NCI-H82 treated with DMSO at 0.1 percent for 48 hours (cell line): ENCODE measurements around the gene TTLL7.
A peak's percentile ranks its signal among the peaks of the same experiment; 100 is the strongest.
"Not testable (repeated sequence)": the region's sequence is repeated elsewhere in the genome, so short reads cannot be mapped to it uniquely, and the experiment has no call there.

ENCODE experiments used
- DNase-seq: peaks from one replicate; lab custom pipeline; 2025; ENCODE audit not compliant: unreplicated experiment; lab: John Stamatoyannopoulos, UW

Gene TTLL7

DNA sequence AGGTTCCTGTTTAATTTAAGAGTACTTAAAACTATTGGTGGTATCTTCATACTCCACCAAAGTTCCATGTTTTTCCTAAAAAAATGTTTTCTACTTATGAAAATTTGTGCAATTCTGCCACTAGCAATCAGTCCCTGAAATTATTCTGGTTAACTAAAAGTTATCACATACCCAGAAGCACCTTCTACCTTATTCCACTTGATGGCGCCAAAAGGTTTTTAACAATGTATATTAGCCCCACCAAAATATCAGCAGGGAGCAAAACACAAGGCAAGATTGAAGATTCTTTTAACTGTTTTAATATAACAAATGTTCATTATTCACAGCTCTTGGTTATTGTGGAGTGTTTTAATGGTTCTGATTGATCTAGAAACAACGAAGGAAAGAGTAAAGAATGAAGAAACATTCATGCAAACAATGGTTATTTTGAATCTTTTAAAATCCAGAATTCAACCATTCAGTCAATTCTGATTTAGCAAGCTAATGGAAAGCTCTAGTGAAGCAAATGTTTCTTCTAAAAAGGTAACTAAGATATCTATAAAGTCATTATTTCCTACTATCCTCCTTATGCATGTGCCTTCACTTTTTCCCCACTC is 67.2 kb downstream of the TTLL7 start:
- DNase-seq, result peak; percentile 8

DNA sequence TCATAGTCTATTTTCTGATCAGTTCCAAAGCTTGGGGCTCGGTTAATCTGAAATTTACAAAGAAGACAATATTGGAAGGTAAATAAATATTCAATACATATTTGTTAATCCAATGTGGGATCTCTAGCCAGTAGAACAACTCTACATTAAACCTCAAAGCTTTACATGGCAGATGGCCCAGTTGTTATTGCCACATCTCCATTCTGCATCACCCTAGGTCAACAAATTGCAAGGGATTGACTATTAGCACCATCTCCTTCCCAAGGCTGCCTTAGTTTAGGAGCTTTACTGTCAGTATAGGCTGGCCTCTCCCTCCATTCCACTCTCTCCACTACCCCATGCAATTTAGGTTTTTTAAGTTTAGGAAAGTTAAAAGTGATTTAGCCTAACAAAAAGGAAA is 69.7 kb downstream of the TTLL7 start:
- peak; percentile 50 for DNase-seq

DNA sequence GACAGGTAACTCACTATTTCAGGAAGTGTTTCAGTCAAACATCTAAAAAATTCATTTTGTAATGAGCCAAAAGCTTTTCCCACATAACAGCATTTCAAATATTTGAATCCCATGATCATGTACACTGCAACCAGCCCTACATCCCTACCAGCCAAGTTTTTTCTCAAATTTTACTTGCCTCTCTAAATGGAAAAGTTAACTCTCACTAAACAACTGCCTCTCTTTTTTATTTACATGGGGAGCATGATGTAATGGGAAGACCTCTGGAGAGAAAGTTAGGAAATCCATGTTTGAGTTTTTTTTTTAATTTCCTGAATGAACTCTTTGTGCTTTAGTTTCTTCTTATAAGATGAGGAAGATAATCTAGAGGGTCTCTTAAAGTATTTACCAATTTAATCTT is 70.5 kb downstream of the TTLL7 start:
- DNase-seq, result no peak

DNA sequence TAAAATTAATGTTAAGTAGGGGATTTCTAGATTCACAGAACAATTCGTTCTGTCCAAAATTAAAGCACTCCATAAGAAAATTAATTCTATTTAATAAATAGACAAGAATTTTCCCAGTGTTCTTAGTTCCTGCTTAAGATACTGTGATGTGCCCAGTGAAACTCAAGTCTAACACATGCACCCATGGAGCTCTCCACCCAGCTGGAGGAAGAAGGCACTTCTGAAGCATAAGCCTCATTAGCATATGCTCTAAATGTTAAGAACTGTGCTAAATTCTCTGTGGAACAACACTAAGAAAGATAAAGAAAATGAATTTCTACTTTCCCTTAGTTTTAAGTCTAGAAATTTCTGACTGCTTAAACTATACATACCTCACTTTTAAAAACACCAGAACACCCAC is 71.2 kb downstream of the TTLL7 start:
- DNase-seq, result no peak

DNA sequence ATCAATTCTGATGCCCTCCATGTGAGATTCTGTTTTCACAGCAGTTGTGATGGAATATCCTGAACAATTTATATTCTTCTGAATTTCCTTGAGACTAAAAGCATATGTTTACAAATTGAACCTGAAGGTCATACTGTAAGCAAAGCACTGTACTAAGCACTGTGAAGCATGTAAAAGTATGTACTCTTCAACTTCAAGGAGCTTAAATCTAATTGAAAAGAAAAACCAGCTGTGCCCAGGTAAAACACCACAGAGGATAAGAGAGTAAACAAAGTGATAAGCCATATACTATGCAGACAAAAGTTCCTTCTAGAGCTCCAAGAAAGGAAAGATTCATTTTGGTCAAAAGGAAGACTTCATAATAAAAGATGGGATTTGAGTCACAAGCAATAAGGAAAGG is 71.9 kb downstream of the TTLL7 start:
- DNase-seq, result no peak

DNA sequence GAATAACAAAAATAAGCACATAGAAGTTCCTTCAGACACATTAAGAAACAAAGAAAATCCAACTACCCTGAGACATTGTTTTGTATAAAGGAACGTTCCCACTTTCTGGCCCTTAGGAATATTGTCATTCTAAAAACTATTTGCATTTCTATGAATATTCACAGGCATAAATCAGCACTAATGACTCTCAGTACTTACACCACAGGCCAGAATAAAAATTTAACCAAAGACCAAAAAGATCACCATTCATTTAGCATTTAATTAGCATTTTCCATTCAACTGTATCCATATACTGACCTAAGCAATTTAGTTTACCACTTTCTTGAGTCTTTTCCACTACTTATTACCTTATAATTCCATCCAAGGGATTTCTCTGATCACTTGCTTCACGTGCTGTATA is 75.4 kb downstream of the TTLL7 start:
- DNase-seq, result no peak

DNA sequence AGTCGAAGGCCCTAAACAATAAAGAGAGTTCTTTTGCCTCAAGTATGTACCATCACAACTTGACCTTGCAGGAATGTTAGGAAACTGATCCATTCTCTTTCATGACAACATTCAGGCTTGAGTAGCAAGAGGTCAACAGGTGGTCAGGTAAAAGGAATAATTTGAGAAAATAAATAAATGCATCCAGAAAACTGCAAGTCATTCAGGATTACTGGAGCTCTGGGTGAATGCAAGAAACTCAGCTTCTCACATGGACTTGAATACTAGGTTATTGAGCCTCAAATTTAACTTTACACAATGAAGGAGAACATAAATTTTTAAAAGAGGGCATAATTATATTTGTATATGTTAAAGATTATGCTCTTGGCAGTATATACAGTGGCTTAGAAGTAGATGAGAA is 76.5 kb downstream of the TTLL7 start:
- no peak for DNase-seq

DNA sequence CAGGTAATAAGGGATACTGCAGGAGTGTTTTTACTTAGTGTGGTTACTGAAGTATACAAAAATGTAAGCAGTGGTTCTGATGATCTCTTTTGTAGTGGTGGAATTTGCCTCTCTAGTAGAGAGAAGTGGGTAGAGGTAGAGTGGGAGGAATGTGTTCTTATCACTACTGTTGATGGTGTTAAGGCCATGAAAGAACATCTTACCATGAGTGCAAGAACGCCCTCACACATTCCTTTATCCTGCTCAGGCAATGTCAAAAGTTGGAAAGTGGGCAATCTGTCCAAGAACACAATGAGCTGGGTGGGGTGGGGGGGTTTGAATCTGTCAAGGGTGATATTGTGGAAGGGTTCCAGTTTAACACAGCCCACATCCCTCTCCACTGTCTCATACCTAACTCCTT is 78.6 kb downstream of the TTLL7 start:
- DNase-seq, result no peak

DNA sequence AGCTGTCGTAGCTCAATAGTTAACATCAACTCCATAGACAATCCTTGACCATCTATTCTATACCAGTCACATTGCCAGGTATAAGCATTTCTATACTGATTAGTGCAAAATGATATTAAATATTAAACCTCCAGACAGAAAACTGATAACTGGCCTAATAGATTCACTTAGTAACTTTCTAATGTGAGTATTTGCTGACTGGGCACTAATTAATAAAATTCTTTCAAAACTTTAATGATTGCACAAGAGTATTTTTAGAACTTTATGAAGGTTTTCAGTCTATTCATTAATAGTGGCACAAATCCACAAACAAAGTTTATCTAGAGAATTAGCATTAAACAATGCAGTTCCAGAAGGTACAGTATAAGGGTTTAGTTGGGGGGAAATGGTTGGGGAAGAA is 79.1 kb downstream of the TTLL7 start:
- no peak for DNase-seq

DNA sequence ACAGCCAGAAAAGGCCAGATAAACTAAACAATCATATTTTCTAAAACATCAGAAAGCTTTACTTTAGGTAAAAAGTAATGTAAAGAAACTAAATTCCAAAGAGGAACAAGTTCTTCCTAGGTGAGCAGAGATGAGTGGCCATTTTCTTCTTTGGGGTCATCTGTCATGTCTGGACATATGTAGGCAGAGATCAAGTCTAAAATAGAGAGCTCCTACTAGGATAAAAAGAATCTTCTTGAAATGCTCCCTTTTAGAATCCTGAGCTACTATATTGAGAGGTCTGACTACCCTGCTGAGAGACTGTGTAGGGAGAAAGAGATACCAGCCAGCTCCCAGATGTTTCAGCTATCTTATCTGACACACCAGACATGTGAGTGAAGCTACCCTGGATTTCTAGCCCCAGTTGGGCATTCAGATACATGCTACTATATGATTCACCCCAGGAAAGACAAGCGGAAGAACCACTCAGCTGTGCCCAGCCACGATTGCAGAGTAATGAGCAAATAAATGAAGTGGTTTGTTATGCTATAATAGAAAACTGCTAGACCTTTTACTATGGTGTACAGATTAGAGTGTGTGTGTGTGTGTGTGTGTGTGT is 80.1 kb downstream of the TTLL7 start:
- no peak for DNase-seq

DNA sequence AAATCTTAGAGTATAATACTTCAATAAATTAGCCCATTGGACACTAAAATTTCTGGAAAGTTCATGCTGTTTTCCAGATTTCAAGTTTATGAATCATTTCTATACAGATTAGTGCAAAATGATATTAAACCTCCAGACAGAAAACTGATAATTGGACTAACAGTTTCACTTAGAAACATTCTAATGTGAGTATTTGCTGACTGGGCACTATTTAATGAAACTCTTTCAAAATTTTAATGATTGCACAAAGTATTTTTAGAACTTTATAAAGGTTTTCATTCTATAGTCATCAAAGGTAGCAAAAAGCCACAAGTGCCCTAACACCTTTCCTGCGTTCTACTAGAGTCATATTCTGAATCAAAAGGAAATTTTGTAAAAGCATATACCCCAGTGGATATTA is 81.0 kb downstream of the TTLL7 start:
- DNase-seq, result no peak

DNA sequence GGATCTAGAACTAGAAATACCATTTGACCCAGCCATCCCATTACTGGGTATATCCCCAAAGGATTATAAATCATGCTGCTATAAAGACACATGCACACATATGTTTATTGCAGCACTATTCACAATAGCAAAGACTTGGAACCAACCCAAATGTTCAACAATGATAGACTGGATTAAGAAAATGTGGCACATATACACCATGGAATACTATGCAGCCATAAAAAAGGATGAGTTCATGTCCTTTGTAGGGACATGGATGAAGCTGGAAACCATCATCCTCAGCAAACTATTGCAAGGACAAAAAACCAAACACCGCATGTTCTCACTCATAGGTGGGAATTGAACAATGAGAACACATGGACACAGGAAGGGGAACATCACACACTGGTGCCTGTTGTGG is 82.8 kb downstream of the TTLL7 start:
- DNase-seq, result not testable (repeated sequence)

DNA sequence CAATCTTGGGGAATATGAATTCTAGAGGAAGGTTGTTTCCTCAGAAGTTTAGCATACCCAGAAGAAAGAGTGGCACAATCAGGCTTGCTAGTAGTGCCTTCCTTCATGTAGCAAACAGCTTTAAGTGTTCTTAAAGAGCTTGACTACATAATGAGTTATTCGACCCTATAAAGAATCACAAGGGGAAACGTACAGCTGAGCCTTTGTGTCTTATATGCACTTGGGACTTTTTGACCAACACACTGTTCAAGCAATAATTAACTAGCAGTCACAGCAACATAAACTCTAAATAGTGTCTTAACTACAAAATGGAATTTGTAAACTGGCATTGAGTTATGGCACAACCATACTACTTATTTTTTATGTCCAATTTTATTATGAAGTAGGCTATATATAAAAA is 86.1 kb downstream of the TTLL7 start:
- no peak for DNase-seq

DNA sequence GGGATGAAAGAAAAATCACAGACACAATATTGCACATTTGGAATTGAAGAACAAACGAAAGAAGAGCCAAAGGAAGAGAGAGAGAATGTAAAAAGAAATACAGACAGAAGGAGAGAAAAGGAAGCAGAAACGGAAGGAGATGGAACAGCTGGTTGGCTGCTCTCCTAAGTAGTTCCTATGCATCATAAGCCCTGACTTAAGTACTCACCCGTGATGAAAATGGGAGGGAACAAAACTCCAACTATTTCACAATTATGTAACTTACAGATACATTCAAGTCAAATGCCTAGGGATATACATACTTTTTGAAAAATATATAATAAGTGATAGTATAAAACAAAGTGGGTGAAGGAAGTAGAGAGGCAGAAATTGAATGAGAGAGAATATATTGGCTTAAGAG is 88.5 kb downstream of the TTLL7 start:
- DNase-seq, result no peak

DNA sequence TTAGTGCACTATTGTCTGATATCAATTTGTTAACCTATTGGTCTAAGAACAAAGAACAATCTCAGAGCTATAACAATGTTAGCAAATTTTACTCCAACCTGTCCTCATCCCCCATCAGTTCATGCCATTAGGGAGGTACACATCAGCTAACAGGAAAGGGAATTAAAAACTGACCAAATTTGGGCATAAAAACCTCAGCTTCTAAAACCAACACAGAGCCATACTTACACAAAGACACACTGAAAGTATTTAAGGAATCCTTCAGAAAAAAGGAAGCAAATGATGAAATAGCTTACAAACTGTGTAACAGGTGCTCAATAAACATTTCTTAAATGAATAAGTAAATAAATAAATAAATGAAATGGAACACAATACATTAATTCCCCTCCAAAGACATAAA is 89.2 kb downstream of the TTLL7 start:
- no peak for DNase-seq

DNA sequence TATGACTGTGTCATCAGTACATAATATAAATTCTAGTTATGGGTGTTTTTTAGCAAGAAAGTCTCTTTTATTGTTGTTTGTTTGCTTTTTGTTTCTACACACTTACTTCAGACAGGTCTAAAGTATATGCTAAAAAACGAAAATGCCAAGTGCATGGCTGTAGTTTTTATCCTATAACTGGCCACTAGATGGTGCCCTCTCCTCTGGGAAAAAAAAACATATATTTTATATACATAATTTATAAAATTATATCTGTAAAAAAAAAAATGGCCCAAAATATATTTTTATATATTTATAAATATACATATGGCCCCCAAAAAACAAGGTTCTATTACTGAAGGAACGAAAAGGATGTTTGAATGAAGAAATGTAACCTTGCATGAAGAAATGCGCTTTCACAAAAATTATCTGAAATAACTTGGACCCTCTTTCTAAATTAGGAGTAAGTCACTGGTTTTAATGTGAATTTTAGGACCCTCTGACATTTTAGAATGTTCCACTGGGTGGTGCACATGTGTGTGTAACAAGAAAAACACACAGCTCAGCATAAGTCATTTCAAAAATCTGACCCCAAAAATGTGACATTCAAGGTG is 93.5 kb downstream of the TTLL7 start:
- no peak for DNase-seq

DNA sequence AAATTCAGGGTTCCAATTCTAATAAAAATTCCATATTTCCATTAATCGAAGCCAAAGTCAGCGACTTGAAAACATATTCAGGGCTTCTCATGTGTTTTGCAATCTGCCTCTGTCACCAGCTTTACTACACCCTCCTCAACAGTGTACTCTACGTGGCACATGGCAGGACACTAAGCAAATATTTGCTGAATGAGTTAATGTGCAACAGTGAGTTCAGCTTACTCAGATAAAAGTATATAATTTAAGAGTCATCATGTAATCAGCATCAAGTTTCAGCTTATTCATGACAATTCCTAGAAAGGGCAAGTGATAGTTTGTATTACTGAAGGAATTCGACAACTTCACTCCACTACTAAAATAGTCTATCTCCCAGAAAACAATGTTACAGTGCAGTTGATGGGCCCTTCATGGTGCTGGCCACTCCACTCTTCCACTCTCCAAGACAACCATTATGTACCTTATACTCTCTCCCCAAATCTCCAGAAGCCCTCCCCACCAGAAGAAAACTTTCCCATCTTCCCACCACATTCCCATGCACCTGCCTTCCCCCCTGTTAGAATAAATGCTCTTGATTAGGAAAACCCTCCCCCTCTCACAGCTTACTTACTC is 97.3 kb downstream of the TTLL7 start:
- DNase-seq, result no peak

DNA sequence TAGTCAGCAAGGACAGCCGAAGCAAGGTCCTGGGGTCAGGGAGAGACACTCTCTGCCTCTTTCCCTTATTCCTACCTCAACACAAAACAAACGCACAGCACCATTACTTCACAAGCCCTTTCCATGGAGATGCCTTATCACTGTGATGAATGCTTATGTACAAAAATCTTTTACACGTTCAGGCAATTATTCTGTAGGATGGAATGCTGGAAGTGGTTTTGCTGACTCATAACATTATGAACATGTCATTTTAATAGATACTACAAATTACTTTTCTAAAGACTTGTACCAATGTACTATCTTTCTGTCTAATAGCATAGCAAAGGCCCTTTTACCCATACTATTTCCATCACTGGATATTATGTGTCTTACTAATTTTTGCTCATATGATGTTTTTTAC is 98.4 kb downstream of the TTLL7 start:
- no peak for DNase-seq

DNA sequence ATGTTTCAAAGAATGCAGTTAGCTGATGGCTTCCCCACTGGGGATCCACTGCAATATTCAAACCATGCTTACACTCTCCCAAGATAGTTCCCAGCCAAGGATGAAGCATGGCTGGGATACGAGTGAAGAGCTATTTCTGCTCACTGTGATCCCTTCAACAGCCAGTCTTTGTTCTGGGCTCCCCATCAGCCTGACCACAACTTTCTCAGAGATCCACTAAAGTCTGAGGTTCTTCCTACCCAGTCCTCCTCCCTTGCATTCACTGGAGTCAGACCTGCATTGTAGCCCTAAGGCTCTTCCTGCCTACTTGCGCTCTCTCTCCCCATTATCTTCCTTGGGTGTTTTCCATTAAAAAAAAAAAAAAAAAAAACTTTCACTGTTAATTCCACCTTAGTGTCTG is 101.4 kb downstream of the TTLL7 start:
- DNase-seq, result no peak

DNA sequence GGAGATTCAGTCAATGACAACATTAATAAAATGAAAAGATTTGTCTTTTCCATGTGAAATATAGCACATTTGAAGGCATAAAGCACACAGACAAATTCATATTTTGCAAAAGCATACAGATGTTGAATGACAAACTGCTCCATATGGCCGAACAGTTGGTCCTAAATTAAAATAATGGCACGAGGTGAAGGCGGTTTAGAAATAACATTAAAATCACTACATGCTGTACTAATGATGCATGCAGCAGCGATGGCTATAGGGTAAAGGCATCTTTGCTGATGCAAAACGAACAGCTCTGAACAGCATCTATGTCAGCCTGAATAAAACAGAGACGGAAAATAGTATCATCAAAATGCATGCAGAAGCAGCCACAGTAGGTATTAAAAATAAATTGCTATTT is 102.6 kb downstream of the TTLL7 start:
- DNase-seq, result no peak

DNA sequence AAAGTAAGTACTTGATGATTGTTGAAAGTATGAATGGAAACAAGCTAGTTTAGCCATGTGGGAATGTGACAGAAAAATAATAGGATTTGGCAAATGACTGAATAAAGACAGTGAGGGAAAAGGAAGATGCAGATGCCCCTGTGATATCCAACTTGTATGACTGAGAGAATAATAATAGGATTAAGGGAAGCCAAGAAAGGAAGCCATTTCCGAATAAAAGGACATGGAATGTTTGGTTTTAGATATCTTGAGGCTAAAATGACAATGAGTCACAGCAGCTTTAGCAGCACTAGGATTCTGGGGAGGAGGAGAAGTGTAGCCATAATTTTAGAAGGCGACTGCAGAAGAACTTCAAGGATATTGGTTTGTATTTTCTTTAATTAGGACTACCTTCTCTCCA is 109.2 kb downstream of the TTLL7 start:
- DNase-seq, result no peak

DNA sequence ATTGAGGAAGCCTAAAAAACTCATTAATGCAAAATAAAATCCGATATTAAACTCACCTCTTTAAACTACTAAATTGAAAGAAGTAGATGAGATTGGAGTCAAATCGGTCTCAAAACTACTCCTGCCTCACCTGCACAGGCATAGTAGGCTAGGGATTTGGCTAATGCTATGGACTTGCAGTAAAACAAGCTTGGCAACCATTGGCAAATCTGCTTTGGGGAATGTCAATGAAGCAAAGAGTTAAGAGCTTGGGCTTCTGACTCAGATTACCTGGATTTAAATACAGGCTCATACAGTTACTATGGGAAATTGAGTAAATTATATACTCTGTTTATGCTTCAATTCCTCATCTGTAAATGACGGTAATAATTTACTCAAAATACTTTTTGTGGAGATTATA is 111.4 kb downstream of the TTLL7 start:
- no peak for DNase-seq

DNA sequence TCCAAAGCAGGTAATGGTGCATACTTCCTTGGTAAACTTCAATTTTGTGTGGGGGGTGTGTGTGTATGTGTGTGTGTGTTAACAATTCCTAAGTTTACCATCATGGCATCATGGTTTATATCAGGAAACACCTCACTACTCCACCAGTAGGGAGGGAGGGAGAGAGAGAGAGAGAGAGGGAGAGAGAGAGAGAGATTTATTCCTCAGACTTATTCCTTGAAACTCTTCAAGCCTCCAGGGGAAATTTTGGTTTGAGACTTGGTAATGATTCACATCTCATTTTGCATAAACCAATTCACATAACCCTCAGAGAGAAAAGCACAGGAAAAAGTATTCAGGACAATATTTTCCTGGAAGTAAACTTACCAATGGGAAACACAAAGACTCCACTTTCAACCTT is 115.0 kb downstream of the TTLL7 start:
- DNase-seq, result no peak
